GM03348 (cell line): ENCODE measurements around the gene ACVR2B.

Source experiments
- DNase-seq: peaks from one replicate; pipeline ENCODE4 v3.0.0; 2012; ENCODE audit warnings: low spot score

The ACVR2B gene

DNA sequence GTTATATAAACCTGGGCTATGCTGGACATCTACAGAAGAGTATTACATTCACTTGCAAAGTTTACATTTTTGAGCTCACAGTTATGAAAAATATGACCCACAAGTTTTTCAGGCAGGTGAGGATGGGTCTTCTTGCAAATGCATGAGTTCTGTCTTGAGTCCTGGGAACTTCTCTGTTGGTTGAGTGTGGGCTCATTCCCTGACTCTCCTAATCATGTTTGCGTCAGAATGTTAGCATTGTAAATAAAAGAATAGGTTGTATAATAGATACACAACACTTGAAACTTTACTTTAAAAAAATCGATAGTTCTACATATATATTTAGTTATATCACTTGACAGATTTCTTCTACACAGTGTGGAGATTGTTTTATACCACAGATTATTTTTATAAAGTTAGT lies 35.3 kb downstream of the ACVR2B start:
- DNase-seq: no peak

GRCh38 chr3:38489766-38490165 lies 36.1 kb downstream of the ACVR2B start:
- no peak for DNase-seq

- DNase-seq: no peak
These were observed 36.8 kb downstream of the ACVR2B start for GRCh38 chr3:38490281-38491030.

DNA sequence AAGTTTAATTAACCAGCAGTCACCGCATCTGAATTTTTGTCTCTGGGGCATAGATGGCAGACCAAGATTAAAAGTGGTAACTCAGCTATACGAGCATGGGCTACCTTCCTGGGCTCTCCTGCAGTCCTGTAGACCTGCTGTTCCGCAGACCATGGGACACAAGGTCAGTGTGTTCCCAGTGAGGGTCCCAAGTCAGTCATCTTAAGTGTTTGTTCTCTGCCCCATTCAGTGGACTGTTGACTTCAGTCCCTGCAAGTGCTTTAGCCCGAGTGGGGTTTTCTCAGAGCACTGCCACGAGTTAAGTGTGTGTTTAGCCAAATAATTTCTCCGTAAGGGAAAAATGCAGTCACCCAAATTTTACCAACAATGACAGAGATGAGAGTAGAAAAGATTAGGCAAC lies 37.5 kb downstream of the ACVR2B start:
- no peak for DNase-seq

DNA sequence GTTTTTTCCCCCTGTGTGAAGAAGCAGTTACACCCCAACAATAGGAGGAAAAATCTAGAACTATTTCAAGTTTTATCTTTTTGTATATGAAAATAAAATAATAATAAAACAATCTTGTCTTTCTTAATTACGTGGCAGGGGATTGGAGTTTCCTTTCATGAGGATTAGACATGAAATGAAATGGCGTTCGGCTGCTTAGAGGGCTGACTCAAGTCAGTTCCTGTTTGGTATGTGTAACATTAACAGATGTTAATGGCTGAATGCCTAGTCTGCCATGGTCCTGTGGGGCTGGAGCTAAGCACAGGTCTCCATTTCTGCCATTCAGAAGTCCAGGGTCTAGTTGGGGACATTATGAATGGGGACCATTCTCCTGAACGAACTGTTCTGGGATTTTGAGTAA lies 39.3 kb downstream of the ACVR2B start:
- DNase-seq: no peak

DNA sequence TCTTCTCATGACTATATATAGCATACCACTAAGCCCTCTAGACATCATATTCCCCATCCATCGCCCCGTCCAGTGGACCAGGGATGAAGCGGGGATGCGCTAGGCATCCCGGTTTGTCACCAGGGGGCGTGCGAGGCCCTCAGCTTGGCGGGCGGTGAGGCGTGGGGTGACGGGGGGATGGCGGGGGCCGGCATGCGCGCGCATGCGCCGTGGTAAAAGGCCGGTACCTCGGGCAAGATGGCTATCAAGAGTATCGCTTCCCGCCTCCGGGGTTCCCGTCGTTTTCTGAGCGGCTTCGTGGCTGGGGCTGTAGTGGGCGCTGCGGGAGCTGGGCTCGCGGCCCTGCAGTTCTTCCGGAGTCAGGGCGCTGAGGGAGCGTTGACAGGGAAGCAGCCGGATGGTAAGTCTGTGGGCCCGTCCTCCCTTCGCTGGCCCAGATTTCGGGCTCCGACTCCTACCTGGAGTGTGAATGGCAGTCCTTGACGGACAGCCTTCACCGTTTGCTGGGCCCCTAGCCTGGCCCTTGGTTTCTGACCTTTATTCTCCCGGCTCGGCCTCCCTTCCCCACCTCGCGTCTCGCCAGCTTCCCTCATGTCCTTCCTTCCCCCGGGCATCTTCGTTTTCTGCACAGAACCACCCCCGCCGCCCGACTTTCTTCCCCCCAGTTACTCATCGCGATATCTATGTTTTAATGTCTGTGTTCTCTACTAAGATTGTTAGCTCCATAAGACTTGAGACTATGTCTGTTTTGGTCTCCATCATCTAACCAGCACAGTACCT lies 42.6 kb downstream of the ACVR2B start, which contains the start of gene EXOG:
TSS of gene EXOG (plus strand) at position 210 of the 780 bp plus-strand sequence. CDS start at position 238, 28 bp downstream.
- peak; percentile 100 for DNase-seq

- DNase-seq: no peak
These were observed 43.3 kb downstream of the ACVR2B start for GRCh38 chr3:38497031-38497430.

GRCh38 chr3:38500688-38501417 lies 47.2 kb downstream of the ACVR2B start:
- no peak for DNase-seq

GRCh38 chr3:38507120-38507519 lies 53.4 kb downstream of the ACVR2B start:
- DNase-seq: no peak

- no peak for DNase-seq
These were observed 56.0 kb downstream of the ACVR2B start for GRCh38 chr3:38509732-38510131.

DNA sequence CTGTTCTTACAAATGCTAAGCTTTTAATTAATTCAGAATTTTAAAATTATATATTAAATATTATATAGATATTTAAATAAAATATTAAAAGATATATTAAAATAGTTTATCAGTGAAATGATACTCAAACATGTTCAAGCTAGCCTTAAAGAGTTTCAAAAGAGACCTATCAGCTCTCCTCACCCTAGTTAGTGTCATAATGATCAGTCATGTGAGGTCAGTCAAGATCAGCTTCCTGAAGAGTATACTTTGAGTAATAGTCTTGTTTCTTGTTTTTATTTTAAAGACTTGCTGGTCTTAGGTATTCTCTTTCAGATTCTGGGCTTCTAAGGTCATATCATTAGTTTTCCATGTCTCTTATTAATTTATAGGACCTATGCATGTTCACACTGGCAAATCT lies 56.9 kb downstream of the ACVR2B start:
- DNase-seq: no peak

- DNase-seq: no peak
These were observed 57.9 kb downstream of the ACVR2B start for GRCh38 chr3:38511546-38511945.

GRCh38 chr3:38515367-38515766 lies 61.7 kb downstream of the ACVR2B start:
- no peak for DNase-seq

DNA sequence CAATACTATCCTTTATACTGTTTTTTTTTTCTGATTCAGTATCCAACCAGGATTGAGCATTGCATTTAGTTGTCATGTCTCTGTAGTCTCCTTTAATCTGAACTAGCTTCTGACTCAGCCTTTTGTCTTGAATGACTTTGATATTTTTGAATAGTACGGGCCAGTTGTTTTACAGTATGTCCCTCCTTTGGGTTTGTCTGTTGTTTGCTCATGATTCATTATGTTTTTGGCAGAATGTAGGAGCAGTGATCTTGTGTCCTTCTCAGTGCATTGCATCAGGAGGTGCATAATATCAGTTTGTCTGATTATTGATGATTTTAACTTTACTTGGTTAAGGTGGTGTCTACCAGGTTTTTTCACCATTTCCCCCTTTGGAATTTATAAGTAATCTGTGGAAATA lies 63.0 kb downstream of the ACVR2B start:
- no peak for DNase-seq

DNA sequence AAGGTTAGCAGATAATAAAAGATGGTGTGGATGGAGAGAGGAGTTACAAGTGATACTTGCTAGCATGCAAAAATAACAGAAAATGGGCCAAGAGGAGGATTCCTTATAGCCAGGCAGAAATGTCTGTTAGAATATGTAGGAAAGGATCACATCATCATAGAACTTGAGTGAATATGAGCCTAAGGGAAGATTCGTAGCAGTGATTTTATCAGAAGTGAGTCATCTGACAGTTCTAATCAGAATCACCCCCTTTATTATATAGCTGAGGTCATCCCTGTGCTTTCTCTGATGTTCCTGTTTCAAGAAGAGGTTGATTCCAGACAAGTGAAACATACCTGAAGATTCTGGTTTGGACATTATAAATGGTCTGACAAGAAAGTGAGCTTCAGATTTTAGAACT lies 65.3 kb downstream of the ACVR2B start:
- no peak for DNase-seq

- DNase-seq: no peak
These were observed 66.0 kb downstream of the ACVR2B start for GRCh38 chr3:38519651-38520050.

DNA sequence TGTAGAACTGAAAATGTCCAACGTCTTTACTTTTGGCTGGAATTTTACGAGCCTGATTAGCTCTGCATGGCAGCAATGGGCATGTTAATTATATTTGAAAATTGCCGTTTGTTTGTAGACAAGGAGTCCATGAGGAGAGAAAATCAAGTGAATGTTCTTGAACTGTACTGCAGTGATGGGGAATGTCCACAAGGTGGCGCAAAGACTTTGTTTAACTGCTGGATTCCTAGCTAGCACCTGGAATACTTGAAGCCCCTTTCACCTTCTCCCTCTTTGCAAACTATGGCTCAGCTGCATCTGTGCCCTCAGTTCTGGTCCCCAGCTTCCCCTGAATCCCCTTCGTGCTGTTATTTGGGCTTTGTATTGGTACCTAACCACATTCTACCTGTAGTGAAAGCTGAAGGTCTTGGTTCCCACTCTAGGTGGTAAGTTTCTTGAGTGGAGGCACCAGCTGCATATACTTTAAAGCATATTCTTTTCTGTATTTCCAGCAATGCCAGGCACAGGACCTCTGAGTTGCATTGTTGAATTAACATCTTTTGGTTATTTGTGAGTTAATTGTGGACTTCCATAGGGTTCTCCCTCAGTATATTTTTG lies 67.8 kb downstream of the ACVR2B start:
- DNase-seq: peak; percentile 73

- DNase-seq: no peak
These were observed 68.3 kb downstream of the ACVR2B start for GRCh38 chr3:38522002-38522401.

DNA sequence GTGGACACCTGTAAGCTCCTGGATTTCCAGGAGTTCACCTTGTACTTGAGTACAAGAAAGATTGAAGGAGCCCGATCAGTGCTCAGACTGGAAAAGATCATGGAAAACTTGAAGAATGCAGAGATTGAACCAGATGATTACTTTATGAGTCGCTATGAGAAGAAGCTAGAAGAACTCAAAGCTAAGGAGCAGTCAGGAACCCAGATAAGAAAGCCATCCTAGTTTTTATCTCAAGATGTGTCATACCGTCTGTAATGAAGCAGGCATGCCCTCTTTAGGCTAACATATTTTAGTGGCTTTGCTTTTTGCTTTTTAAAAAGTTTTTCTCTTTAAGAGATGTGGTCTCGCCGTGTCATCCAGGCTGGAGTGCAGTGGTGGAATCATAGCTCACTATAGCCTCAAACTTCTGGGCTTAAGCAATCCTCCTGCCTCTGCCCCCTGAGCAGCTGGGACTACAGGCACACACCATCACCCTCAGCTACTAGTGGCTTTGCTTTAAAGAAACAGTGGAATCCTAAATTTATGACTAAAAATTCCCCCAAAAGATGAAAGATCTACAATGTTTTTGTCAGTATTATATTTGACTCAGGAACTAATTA lies 70.5 kb downstream of the ACVR2B start:
- no peak for DNase-seq

GRCh38 chr3:38526792-38527191 lies 73.1 kb downstream of the ACVR2B start:
- DNase-seq: no peak

- DNase-seq: no peak
These were observed 74.8 kb downstream of the ACVR2B start for GRCh38 chr3:38528457-38528856.

- no peak for DNase-seq
These were observed 78.8 kb downstream of the ACVR2B start for GRCh38 chr3:38532529-38532928.
